Stimulated activated CD8-positive, alpha-beta memory T cell treated with anti-CD3 and anti-CD28 coated beads, Interleukin-4, amount 100 ng/mL, for 1 hour (primary cell): ENCODE data around the gene KLHL10.

ENCODE experiments used
- DNase-seq, 2 donors: peaks; one replicate each; pipeline ENCODE4 v3.0.0-alpha.2; 2020; ENCODE audit warnings: low read depth in 2 of 2, low spot score in 1 of 2

Gene KLHL10

DNA sequence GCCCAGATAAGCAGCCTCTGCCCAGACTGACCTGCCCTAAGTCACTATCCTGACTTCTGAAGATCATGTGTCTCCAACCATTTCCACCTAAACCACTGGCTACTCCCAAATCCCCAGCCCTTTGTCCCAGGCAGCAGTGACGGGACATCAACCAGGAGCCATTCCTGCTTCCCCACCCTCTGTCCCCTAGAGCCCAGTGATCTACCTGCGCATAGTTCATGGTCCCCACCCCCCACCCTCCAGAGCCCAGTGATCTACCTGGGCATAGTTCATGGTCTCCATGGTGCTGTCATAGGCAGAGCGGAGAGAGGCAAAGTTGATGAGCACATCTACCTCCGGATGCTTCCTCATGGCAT is 54.4 kb downstream of the KLHL10 start:
- no peak for DNase-seq

DNA sequence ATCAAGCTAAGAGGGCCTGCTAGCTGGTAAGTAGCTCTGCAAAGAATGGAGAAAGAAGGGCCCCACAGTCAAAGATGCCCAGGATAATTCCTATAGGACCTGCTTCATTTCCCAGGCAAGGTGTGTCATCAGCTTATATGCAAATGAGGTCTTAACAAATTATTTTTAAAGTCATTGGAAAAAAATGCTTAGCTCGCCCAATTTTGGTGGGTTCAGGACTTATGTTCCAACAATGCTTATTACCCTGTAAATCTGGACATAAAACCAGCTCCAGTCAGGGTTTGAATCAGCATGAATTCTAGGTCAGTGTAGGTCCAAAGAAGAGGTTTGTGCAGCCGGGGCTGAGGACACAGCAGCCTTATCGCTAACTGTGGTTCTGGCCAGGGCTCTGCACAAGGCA is 55.8 kb downstream of the KLHL10 start:
- DNase-seq = no peak

DNA sequence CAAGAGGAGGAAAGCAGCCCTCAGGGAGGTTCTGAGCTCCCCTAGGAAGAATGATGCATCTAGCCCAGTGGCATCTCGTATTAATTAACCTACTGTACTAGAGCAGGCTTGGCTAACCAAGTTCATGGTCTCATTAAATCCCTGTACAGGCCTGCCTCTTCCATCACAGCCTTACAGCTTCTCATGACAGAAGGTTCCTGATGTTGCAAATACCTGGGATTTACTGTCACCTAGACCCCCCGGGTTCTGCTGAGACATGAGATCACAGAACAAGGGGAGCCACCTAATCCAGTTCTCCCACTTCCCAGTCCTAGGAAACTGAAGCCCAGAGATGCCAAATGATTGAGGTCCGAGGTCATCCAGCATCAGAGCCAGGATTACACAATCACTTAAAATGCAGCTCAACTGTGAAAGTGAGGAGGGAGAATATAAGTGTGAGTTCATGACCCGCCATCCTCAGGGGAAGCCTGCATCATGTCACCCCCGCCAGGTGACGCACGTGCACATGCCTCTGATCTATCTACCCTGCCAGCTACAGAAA is 57.2 kb downstream of the KLHL10 start:
- no peak for DNase-seq

DNA sequence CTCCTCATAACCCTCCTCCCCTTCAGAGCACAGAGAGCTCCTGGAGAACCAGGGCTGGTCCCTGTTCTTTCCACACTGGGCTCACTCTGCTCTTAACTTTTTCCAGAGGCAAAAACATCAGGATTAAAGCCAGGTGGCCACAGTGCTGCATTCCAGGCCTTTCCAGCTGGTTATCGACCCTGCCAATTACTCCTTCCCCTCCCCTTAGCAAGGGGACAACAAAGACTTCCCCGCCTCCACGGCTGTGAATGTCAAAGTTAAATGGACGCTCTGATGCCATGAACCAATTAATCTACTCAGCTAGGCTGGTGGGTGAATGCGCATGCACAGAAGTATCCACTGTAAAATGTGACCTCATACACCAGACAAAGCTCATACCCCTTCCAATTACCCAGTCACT is 58.0 kb downstream of the KLHL10 start:
- no peak for DNase-seq

DNA sequence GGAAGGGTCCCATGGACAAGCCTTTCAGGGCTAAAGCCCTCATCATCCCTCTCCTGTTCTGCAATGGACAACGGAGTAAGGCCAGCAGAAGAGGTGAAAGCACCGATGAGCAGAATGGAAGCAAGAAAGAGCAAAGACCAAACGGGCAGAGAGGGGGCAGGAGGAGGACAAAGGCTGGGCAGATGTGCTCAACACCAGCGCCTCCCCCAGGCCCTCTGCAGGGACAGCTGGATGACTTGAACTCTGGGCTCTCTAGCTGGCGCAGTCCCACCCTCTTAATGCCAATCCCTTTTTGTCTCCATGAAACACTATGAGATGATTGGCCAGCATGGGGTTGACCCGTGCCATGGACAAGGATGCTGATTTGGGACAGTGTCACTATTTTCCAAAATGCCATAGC is 59.1 kb downstream of the KLHL10 start:
- no peak for DNase-seq
